DOHH2 (cell line): ENCODE results near the gene NEURL1.

Experiments used
- H3F3A ChIP-seq: fragments of 200-600 bp; sonication (generic), shearing (Covaris generic); 2 replicates; pipeline ENCODE4 v1.6.0; 2016; ENCODE audit warnings: antibody characterized with exemption, mild to moderate bottlenecking; ENCODE audit not compliant: control insufficient read depth, insufficient read depth
- H3K27ac ChIP-seq: fragments of 200-600 bp; sonication (generic); 2 replicates; pipeline ENCODE4 v1.5.1; 2014; ENCODE audit warnings: low read depth, mild to moderate bottlenecking, low read length, moderate library complexity
- H3K27me3 ChIP-seq: fragments of 200-600 bp; sonication (generic); 2 replicates; pipeline ENCODE4 v1.6.1; 2014; ENCODE audit warnings: mild to moderate bottlenecking, low read length, mixed read lengths; ENCODE audit not compliant: control insufficient read depth
- H3K36me3 ChIP-seq: fragments of 200-600 bp; sonication (generic); 2 replicates; pipeline ENCODE4 v1.6.1; 2014; ENCODE audit warnings: mild to moderate bottlenecking, low read length, moderate library complexity, mixed read lengths; ENCODE audit not compliant: control insufficient read depth
- H3K4me1 ChIP-seq: fragments of 200-600 bp; sonication (generic); 2 replicates; pipeline ENCODE4 v1.6.1; 2014; ENCODE audit warnings: mild to moderate bottlenecking, low read length, mixed read lengths; ENCODE audit not compliant: control insufficient read depth
- H3K4me2 ChIP-seq: fragments of 200-600 bp; sonication (generic); 2 replicates; pipeline ENCODE4 v1.6.0; 2014; ENCODE audit warnings: mild to moderate bottlenecking, low read length, moderate library complexity
- H3K4me3 ChIP-seq: fragments of 200-600 bp; sonication (generic); 2 replicates; pipeline ENCODE4 v1.5.1; 2014; ENCODE audit warnings: mild to moderate bottlenecking, low read length, mixed read lengths
- H3K79me2 ChIP-seq: fragments of 200-600 bp; sonication (generic); 2 replicates; pipeline ENCODE4 v1.6.1; 2014; ENCODE audit warnings: mild to moderate bottlenecking, low read length, mixed read lengths; ENCODE audit not compliant: control insufficient read depth
- H3K9me2 ChIP-seq: fragments of 200-600 bp; sonication (generic); replicated peaks from 2 replicates; pipeline ENCODE4 v1.6.1; 2014; ENCODE audit warnings: mild to moderate bottlenecking, low read length, mixed read lengths; ENCODE audit not compliant: control insufficient read depth
- H3K9me3 ChIP-seq: fragments of 200-600 bp; sonication (generic); 2 replicates; pipeline ENCODE4 v1.6.1; 2014; ENCODE audit warnings: antibody characterized with exemption, low read length, mixed read lengths; ENCODE audit not compliant: control insufficient read depth, insufficient read depth
- H4K20me1 ChIP-seq: fragments of 200-600 bp; sonication (generic); 2 replicates; pipeline ENCODE4 v1.6.0; 2014; ENCODE audit warnings: low read depth, mild to moderate bottlenecking, antibody characterized with exemption, low read length, moderate library complexity; ENCODE audit not compliant: control insufficient read depth, insufficient read depth
- EZH2phosphoT487 ChIP-seq: fragments of 200-600 bp; sonication (generic); IDR thresholded peaks from 2 replicates; pipeline ENCODE4 v1.6.1; 2017; ENCODE audit warnings: borderline replicate concordance, mild to moderate bottlenecking, antibody characterized with exemption, low read length, moderate library complexity, mixed read lengths
- TF ChIP-seq, protein P1 (sequence below): fragments of 200-600 bp; sonication (generic); IDR thresholded peaks from one replicate; pipeline ENCODE4 v1.5.1; 2014; ENCODE audit warnings: antibody characterized with exemption, mild to moderate bottlenecking, low read depth, low read length; ENCODE audit not compliant: poor library complexity, severe bottlenecking

NEURL1 gene

DNA sequence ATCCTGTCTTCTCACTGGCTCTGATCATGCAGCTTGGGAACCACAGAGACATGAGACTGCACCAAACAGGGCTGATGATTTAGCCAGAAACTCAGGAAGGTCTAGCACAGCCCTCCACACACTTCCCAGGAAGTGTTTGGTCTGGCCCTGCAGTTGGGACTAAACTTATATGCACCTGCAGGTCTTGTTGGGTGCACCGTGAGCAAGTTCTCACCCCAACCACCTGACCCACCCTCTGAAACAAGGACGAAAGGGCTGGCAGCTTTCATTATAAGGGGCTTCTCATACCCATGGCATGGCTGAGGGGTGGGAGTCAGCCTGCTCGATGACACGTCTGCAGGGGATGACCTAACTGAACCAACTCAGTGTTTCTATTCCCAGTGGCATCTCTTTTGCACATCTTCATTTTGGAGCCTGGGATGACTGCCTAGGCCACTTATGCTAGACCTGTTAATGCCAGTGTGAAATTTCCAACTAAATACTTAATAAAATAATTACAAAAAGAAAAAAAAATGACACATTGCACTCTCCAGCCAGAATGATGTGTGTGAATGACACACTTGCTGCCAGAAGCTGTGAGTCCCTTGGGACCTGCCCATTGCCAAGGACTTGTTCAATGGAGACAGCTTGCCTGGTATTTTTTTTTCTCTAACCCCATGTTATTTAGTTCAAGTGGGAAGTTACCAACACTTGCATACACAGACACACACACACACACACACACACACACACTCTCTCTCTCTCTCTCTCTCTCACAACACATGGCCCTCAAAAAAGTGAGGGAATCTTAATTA, 102.6 kb downstream of the NEURL1 start:
- H3K27ac ChIP-seq: no peak overlapping the region
- no peaks in the 10 kb centered on the region for H3K4me1 ChIP-seq
- H3K9me2 ChIP-seq: no peaks in the 10 kb centered on the region
- H3K4me3 ChIP-seq: no peak overlapping the region
- H3K36me3 ChIP-seq: no peaks in the 10 kb centered on the region
- no peaks in the 10 kb centered on the region for H3K79me2 ChIP-seq
- no peaks in the 10 kb centered on the region for H3K9me3 ChIP-seq
- H3K4me2 ChIP-seq: no peak overlapping the region
- H3F3A ChIP-seq: no peaks in the 10 kb centered on the region
- no peaks in the 10 kb centered on the region for H4K20me1 ChIP-seq
- no peaks in the 10 kb centered on the region for H3K27me3 ChIP-seq
- no peak for TF ChIP-seq EZH2phosphoT487
- TF ChIP-seq, protein P1, sequence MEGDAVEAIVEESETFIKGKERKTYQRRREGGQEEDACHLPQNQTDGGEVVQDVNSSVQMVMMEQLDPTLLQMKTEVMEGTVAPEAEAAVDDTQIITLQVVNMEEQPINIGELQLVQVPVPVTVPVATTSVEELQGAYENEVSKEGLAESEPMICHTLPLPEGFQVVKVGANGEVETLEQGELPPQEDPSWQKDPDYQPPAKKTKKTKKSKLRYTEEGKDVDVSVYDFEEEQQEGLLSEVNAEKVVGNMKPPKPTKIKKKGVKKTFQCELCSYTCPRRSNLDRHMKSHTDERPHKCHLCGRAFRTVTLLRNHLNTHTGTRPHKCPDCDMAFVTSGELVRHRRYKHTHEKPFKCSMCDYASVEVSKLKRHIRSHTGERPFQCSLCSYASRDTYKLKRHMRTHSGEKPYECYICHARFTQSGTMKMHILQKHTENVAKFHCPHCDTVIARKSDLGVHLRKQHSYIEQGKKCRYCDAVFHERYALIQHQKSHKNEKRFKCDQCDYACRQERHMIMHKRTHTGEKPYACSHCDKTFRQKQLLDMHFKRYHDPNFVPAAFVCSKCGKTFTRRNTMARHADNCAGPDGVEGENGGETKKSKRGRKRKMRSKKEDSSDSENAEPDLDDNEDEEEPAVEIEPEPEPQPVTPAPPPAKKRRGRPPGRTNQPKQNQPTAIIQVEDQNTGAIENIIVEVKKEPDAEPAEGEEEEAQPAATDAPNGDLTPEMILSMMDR: no peak

DNA sequence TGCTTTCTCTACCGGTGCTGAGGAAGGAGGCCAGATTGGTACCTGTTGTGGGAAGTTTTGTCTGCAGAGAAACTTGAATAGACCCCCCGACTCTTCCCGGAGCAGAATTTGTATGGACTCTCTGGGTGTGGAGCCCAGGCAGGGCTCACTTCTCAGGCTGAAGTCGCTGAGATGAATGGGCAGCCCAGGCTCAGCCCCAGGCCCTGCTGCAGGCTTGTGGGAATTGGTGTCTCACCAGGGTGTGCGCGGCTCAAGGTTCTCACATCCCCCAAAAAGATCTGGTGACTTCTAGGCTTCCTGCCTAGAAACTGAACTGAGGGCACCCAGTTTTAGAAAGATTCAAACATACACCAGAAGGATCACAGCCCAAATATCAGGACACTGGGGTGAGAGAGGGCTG, 103.5 kb downstream of the NEURL1 start:
- no peaks in the 10 kb centered on the region for H3K79me2 ChIP-seq
- no peaks in the 10 kb centered on the region for H3K36me3 ChIP-seq
- no peaks in the 10 kb centered on the region for H3F3A ChIP-seq
- H3K27me3 ChIP-seq: no peaks in the 10 kb centered on the region
- no peaks in the 10 kb centered on the region for H4K20me1 ChIP-seq
- no peak overlapping the region for H3K4me2 ChIP-seq
- H3K4me3 ChIP-seq: no peak overlapping the region
- H3K9me2 ChIP-seq: no peaks in the 10 kb centered on the region
- no peak overlapping the region for H3K27ac ChIP-seq
- no peaks in the 10 kb centered on the region for H3K9me3 ChIP-seq
- H3K4me1 ChIP-seq: no peaks in the 10 kb centered on the region
- TF ChIP-seq, protein P1: no peak
- no peak for TF ChIP-seq EZH2phosphoT487

- Histone ChIP-seq H3K9me2 (no peaks in the 10 kb centered on the region), H3K4me2 (no peak overlapping the region), H3K79me2 (no peaks in the 10 kb centered on the region), H3K36me3 (no peaks in the 10 kb centered on the region), H3K4me3 (no peak overlapping the region), H3F3A (no peaks in the 10 kb centered on the region), H4K20me1 (no peaks in the 10 kb centered on the region), H3K27ac (no peak overlapping the region), H3K9me3 (no peaks in the 10 kb centered on the region), H3K4me1 (no peaks in the 10 kb centered on the region), H3K27me3 (no peaks in the 10 kb centered on the region)
- no peak for TF ChIP-seq EZH2phosphoT487
- TF ChIP-seq, protein P1: peak; percentile 61
Measured at GRCh38 chr10:103598654-103599115, 105.2 kb downstream of the NEURL1 start.
